ENCODE data around the gene MND1. TPM values are rescaled to one million over a fixed set of nuclear protein-coding genes. Genes with fewer than 3 reads are reported as not detected.

The MND1 gene
- total RNA-seq, 1 donor from 2014 or later = 74.6 TPM

DNA sequence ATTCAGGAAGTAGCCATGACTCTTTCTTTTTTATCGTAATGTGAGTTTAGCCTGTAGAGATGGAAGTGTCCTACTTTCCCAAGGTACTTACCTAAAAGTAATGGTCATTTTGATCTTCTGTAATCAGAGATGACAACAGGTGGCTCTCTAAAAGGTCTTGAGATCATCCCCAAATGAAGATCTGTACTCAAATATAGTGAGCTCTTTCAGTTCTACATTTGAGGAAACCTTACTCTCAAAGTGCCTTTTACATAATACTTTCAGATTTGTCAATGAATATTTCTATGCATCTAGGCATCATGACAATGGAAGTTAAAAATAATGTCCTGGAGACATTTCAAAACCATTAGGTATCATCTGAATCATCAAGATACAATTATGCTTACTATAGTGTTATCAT lies 17.2 kb upstream of the MND1 start:
- no peak for DNase-seq (ENCODE audit: low spot score)
- no peak overlapping the region for H3K27ac ChIP-seq
- TF ChIP-seq, protein P1, sequence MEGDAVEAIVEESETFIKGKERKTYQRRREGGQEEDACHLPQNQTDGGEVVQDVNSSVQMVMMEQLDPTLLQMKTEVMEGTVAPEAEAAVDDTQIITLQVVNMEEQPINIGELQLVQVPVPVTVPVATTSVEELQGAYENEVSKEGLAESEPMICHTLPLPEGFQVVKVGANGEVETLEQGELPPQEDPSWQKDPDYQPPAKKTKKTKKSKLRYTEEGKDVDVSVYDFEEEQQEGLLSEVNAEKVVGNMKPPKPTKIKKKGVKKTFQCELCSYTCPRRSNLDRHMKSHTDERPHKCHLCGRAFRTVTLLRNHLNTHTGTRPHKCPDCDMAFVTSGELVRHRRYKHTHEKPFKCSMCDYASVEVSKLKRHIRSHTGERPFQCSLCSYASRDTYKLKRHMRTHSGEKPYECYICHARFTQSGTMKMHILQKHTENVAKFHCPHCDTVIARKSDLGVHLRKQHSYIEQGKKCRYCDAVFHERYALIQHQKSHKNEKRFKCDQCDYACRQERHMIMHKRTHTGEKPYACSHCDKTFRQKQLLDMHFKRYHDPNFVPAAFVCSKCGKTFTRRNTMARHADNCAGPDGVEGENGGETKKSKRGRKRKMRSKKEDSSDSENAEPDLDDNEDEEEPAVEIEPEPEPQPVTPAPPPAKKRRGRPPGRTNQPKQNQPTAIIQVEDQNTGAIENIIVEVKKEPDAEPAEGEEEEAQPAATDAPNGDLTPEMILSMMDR (IDR thresholded peaks at IDR 0.05) = no peak
- TF ChIP-seq EZH2 (IDR thresholded peaks at IDR 0.05) = no peak
- no peak for TF ChIP-seq EZH2phosphoT487 (IDR thresholded peaks at IDR 0.05)
- H3K36me3 Mint-ChIP-seq = peaks cover 33% of the 10 kb centered on the region
- no peak overlapping the region for H2AFZ ChIP-seq (replicated peaks)
- H3K27me3 Mint-ChIP-seq (ENCODE audit: insufficient read depth, low read depth) = peaks cover 3% of the 10 kb centered on the region
- H3K4me1 Mint-ChIP-seq = no peaks in the 10 kb centered on the region
- no peak overlapping the region for H3K4me3 ChIP-seq
- no peak overlapping the region for H3K4me3 Mint-ChIP-seq
- H3F3A ChIP-seq (ENCODE audit: low read depth) = peaks cover 3% of the 10 kb centered on the region
- no peaks in the 10 kb centered on the region for H3K79me2 ChIP-seq (ENCODE audit: low read depth)
- no peaks in the 10 kb centered on the region for H3K9me3 Mint-ChIP-seq
- no peak overlapping the region for H3K27ac Mint-ChIP-seq
- H3K27me3 ChIP-seq = no peaks in the 10 kb centered on the region
- H3K4me1 ChIP-seq = no peaks in the 10 kb centered on the region
- no peaks in the 10 kb centered on the region for H4K20me1 ChIP-seq (ENCODE audit: low read depth)
- H3K9me3 ChIP-seq (ENCODE audit: low read depth) = no peaks in the 10 kb centered on the region
- peaks cover 7% of the 10 kb centered on the region for H3K36me3 ChIP-seq
- H3K9ac ChIP-seq = no peak overlapping the region
- no peak overlapping the region for H3K4me2 ChIP-seq

DNA sequence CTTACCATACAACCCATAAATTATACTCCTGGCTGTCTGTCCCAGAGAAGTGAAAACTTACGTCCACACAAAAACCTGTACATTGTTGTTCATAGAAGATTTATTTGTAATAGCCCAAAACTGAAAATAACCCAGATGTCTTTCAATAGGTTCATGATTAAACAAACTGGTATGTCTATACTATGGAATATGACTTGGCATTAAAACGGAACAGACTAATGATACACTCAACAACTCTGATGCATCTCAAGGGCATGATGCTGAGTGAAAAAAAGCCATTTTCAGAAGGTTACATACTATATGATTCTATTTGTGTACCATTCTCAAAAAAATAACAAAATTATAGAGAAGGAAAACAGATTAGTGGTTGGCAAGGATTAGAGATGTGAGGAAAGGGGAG lies 11.6 kb upstream of the MND1 start:
- peaks cover 32% of the 10 kb centered on the region for H3K36me3 Mint-ChIP-seq
- H3K4me1 Mint-ChIP-seq = no peaks in the 10 kb centered on the region
- Histone ChIP-seq H3F3A (ENCODE audit: low read depth) (peaks cover 1% of the 10 kb centered on the region), H3K27ac (no peak overlapping the region), H3K27me3 (no peaks in the 10 kb centered on the region), H3K36me3 (peaks cover 7% of the 10 kb centered on the region), H3K79me2 (ENCODE audit: low read depth) (no peaks in the 10 kb centered on the region), H3K9ac (no peak overlapping the region), H4K20me1 (ENCODE audit: low read depth) (no peaks in the 10 kb centered on the region), H3K4me2 (no peak overlapping the region), H2AFZ (replicated peaks) (no peak overlapping the region), H3K9me3 (ENCODE audit: low read depth) (no peaks in the 10 kb centered on the region), H3K4me3 (no peak overlapping the region), H3K4me1 (no peaks in the 10 kb centered on the region)
- no peak for TF ChIP-seq EZH2 (IDR thresholded peaks at IDR 0.05)
- TF ChIP-seq EZH2phosphoT487 (IDR thresholded peaks at IDR 0.05) = no peak
- TF ChIP-seq, protein P1 (IDR thresholded peaks at IDR 0.05) = no peak
- no peak overlapping the region for H3K4me3 Mint-ChIP-seq
- H3K27me3 Mint-ChIP-seq (ENCODE audit: insufficient read depth, low read depth) = peaks cover 2% of the 10 kb centered on the region
- DNase-seq (ENCODE audit: low spot score) = no peak
- no peak overlapping the region for H3K27ac Mint-ChIP-seq
- no peaks in the 10 kb centered on the region for H3K9me3 Mint-ChIP-seq

DNA sequence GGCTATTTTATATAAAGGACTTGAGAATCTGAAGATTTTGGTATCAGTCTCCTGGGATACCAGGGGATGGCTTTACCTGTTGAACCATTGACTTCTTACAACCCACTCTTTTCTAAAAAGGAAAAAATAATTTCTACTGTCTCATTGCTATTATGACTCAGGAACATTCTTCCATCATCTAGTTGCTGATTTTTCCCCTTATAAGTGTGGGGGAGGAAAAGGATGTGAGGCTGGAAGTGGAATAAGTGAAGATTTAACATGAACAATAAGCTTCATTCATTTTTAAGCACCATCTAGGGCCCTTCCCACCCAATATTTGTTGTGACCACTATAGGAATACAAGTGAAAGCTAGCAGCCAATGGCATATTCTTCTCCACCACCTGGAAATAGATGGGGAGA lies 10.6 kb upstream of the MND1 start:
- Histone ChIP-seq H3K4me2 (no peak overlapping the region), H2AFZ (replicated peaks) (no peak overlapping the region), H3K9me3 (ENCODE audit: low read depth) (no peaks in the 10 kb centered on the region), H4K20me1 (ENCODE audit: low read depth) (no peaks in the 10 kb centered on the region), H3K36me3 (peaks cover 3% of the 10 kb centered on the region), H3K9ac (no peak overlapping the region), H3K79me2 (ENCODE audit: low read depth) (no peaks in the 10 kb centered on the region), H3K4me1 (no peaks in the 10 kb centered on the region), H3K4me3 (no peak overlapping the region), H3F3A (ENCODE audit: low read depth) (no peaks in the 10 kb centered on the region), H3K27me3 (no peaks in the 10 kb centered on the region), H3K27ac (no peak overlapping the region)
- H3K27me3 Mint-ChIP-seq (ENCODE audit: insufficient read depth, low read depth) = peaks cover 2% of the 10 kb centered on the region
- DNase-seq (ENCODE audit: low spot score) = no peak
- peaks cover 29% of the 10 kb centered on the region for H3K36me3 Mint-ChIP-seq
- H3K9me3 Mint-ChIP-seq = no peaks in the 10 kb centered on the region
- TF ChIP-seq EZH2 (IDR thresholded peaks at IDR 0.05) (no peak), EZH2phosphoT487 (IDR thresholded peaks at IDR 0.05) (no peak)
- TF ChIP-seq, protein P1 (IDR thresholded peaks at IDR 0.05) = no peak
- H3K4me1 Mint-ChIP-seq = no peaks in the 10 kb centered on the region
- no peak overlapping the region for H3K27ac Mint-ChIP-seq
- H3K4me3 Mint-ChIP-seq = no peak overlapping the region

Measured in neural progenitor cell (in vitro differentiated cells).